PC-9 (cell line): ENCODE measurements around the gene PRSS21. TPM values are rescaled to one million over a fixed set of nuclear protein-coding genes. Genes with fewer than 3 reads are reported as not detected.
A peak's percentile ranks its signal among the peaks of the same experiment; 100 is the strongest.

ENCODE experiments used
- BruUV-seq: library from RNA; stranded (reverse); fragments of 400-500 nt; replicated peaks from 2 replicates; lab custom pipeline; 2021; lab: Mats Ljungman, UMichigan
- CTCF ChIA-PET: fragments of 300-600 bp; sonication (Branson Sonifier 250); formaldehyde crosslinking; loops from one replicate; lab custom pipeline; 2022; ENCODE audit warnings: antibody characterized with exemption; lab: Charles Lee
- POLR2A ChIA-PET: fragments of 300-600 bp; sonication (Branson Sonifier 250); formaldehyde crosslinking; loops from one replicate; lab custom pipeline; 2022; ENCODE audit warnings: antibody characterized with exemption; ENCODE audit not compliant: unreplicated experiment; lab: Charles Lee
- DNase-seq, 2 experiments: peaks; one replicate each; pipeline versions ENCODE4 v3.0.0 to v3.0.0-alpha.2; 2015 to 2022; ENCODE audit warnings: mixed read lengths in 1 of 2
- H2AFZ ChIP-seq: fragments of 200-600 bp; sonication (generic); 2 replicates; pipeline ENCODE4 v1.8.1; 2017; ENCODE audit warnings: antibody characterized with exemption
- H3F3A ChIP-seq: fragments of 200-600 bp; sonication (generic); 2 replicates; pipeline ENCODE4 v1.8.1; 2017; ENCODE audit warnings: antibody characterized with exemption, mild to moderate bottlenecking, low read depth; ENCODE audit not compliant: insufficient read depth
- H3K27ac ChIP-seq: fragments of 200-600 bp; sonication (generic); 2 replicates; pipeline ENCODE4 v1.6.1; 2016; ENCODE audit warnings: mixed run types
- H3K27me3 ChIP-seq: fragments of 200-600 bp; sonication (generic); 2 replicates; pipeline ENCODE4 v1.6.1; 2016; ENCODE audit warnings: low read depth, mixed run types; ENCODE audit not compliant: insufficient read depth
- H3K36me3 ChIP-seq: fragments of 200-600 bp; sonication (generic); 2 replicates; pipeline ENCODE4 v1.6.1; 2016; ENCODE audit warnings: low read depth, mixed run types
- H3K4me1 ChIP-seq: fragments of 200-600 bp; sonication (generic); replicated peaks from 2 replicates; pipeline ENCODE4 v1.6.1; 2016; ENCODE audit warnings: mixed run types; ENCODE audit not compliant: insufficient read depth
- H3K4me2 ChIP-seq: fragments of 200-600 bp; sonication (generic); 2 replicates; pipeline ENCODE4 v1.6.1; 2017; ENCODE audit warnings: mixed run types
- H3K4me3 ChIP-seq: fragments of 200-600 bp; sonication (generic); 2 replicates; pipeline ENCODE4 v1.6.1; 2016; ENCODE audit warnings: mixed run types
- H3K79me2 ChIP-seq: fragments of 200-600 bp; sonication (generic); 2 replicates; pipeline ENCODE4 v1.6.1; 2017; ENCODE audit warnings: low read depth, mixed run types
- H3K9me2 ChIP-seq: fragments of 200-600 bp; sonication (generic); 2 replicates; pipeline ENCODE4 v1.8.1; 2017; ENCODE audit warnings: mild to moderate bottlenecking; ENCODE audit not compliant: insufficient read depth
- H3K9me3 ChIP-seq: fragments of 200-600 bp; sonication (generic); 2 replicates; pipeline ENCODE4 v1.8.1; 2016; ENCODE audit warnings: low read depth; ENCODE audit not compliant: insufficient read depth
- H4K20me1 ChIP-seq: fragments of 200-600 bp; sonication (generic); 2 replicates; pipeline ENCODE4 v1.8.1; 2017; ENCODE audit not compliant: insufficient read depth
- EZH2 ChIP-seq: fragments of 200-600 bp; sonication (generic); IDR thresholded peaks from 2 replicates; pipeline ENCODE4 v1.8.0; 2017; ENCODE audit warnings: antibody characterized with exemption, low read depth
- intact Hi-C: fragments of 100-400 bp; cut with micrococcal nuclease; formaldehyde crosslinking; loops from one replicate; pipeline ENCODE4 v1.10.0; 2022; ENCODE audit not compliant: unreplicated experiment
- total RNA-seq: library from RNA; stranded (reverse); gene quantifications from 2 replicates; pipeline ENCODE4 v1.2.3, GENCODE V29; 2021
- TF ChIP-seq, protein P1 (sequence below): fragments of 200-600 bp; sonication (generic); conservative IDR thresholded peaks from 2 replicates; pipeline ENCODE4 v1.6.1; 2017; ENCODE audit warnings: mixed run types, antibody characterized with exemption, mild to moderate bottlenecking, moderate library complexity

Gene PRSS21
- total RNA-seq, 1 experiment from 2014 or later, result 61.2 TPM

DNA sequence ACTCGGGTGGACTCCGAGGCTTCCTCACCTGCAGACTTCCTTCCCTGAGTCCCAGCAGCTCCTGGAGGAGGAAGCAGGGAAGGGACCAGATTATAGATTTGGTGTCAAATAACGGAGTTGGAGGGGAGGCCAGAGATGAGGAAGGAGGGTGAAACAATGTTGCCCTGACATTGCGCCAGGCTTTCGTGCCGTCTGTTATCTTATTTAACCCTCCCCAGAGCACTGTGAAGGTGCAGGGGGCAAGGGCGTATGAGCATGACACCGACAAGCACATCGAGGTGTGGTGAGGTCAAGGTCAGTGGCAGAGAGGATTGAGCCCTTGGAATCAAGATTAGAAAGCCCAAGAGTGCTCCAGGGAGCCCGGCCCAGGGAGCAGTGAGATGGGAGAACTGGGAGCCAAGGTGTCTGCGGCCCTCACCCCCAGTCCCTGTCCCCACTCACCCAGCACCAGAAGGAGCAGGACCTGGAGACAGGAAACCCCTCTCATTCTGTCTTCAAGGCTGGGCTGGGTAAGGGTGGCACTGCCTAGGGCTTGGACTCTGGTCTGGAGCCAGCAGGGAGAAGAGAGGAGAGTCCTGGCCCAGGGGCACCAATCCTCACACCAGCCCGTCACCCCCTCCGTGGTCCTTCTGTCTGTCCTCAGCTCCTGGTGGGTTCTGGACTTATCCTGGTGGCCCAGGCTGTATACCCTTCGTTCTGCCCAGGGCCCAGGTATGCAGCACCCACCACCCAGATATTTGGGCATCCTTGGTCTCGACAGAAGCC, 30.8 kb upstream of the PRSS21 start:
- no peaks in the 10 kb centered on the region for H3K9me2 ChIP-seq
- ChIA-PET CTCF (no interaction called here), POLR2A (interaction anchor here (0.6 to 0.7 kb wide), 2 partner anchors 8 to 1537 kb away, joined by 3 read pairs; no protein-coding TSS in a partner anchor)
- H2AFZ ChIP-seq, result no peak overlapping the region
- peaks cover 6% of the 10 kb centered on the region; the same call in 1 of the 2 replicates for H3F3A ChIP-seq
- H3K27me3 ChIP-seq, result peaks cover 3% of the 10 kb centered on the region; the same call in 1 of the 2 replicates
- no TSS peak for BruUV-seq
- H3K4me2 ChIP-seq, result peak overlapping the region; percentile 26; the same call in 1 of the 2 replicates
- no peaks in the 10 kb centered on the region for H3K36me3 ChIP-seq
- no peaks in the 10 kb centered on the region for H3K4me1 ChIP-seq
- H3K4me3 ChIP-seq, result no peak overlapping the region
- intact Hi-C loops, result no loop called here
- no peaks in the 10 kb centered on the region for H4K20me1 ChIP-seq
- TF ChIP-seq, protein P1, sequence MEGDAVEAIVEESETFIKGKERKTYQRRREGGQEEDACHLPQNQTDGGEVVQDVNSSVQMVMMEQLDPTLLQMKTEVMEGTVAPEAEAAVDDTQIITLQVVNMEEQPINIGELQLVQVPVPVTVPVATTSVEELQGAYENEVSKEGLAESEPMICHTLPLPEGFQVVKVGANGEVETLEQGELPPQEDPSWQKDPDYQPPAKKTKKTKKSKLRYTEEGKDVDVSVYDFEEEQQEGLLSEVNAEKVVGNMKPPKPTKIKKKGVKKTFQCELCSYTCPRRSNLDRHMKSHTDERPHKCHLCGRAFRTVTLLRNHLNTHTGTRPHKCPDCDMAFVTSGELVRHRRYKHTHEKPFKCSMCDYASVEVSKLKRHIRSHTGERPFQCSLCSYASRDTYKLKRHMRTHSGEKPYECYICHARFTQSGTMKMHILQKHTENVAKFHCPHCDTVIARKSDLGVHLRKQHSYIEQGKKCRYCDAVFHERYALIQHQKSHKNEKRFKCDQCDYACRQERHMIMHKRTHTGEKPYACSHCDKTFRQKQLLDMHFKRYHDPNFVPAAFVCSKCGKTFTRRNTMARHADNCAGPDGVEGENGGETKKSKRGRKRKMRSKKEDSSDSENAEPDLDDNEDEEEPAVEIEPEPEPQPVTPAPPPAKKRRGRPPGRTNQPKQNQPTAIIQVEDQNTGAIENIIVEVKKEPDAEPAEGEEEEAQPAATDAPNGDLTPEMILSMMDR, result no peak
- TF ChIP-seq EZH2, result no peak
- H3K27ac ChIP-seq, result no peak overlapping the region
- no peak for DNase-seq
- no peaks in the 10 kb centered on the region for H3K9me3 ChIP-seq
- H3K79me2 ChIP-seq, result no peaks in the 10 kb centered on the region

DNA sequence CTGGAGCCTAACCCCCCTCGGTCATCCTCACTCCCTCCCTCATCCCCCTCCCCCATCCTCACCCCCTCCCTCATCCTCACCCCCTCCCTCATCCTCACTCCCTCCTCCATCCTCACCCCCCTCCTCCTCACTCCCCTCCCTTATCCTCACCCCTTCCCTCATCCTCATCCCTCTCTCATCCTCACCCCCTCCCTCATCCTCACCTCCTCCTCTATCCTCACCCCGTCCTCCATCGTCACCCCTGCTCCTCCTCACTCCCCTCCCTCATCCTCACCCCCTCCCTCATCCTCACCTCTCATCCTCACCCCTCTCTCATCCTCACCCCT, 30.2 kb upstream of the PRSS21 start:
- Histone ChIP-seq H3K27ac (no peak overlapping the region), H4K20me1 (no peaks in the 10 kb centered on the region), H2AFZ (no peak overlapping the region), H3K36me3 (no peaks in the 10 kb centered on the region), H3F3A (peaks cover 5% of the 10 kb centered on the region; the same call in 1 of the 2 replicates), H3K27me3 (peaks cover 3% of the 10 kb centered on the region; the same call in 1 of the 2 replicates), H3K79me2 (no peaks in the 10 kb centered on the region), H3K4me3 (no peak overlapping the region), H3K4me1 (no peaks in the 10 kb centered on the region), H3K9me2 (no peaks in the 10 kb centered on the region), H3K9me3 (no peaks in the 10 kb centered on the region), H3K4me2 (no peak overlapping the region)
- no TSS peak for BruUV-seq
- no peak for DNase-seq
- POLR2A ChIA-PET, result no interaction called here
- intact Hi-C loops, result no loop called here
- CTCF ChIA-PET, result no interaction called here
- TF ChIP-seq EZH2, result no peak
- TF ChIP-seq, protein P1, result no peak

DNA sequence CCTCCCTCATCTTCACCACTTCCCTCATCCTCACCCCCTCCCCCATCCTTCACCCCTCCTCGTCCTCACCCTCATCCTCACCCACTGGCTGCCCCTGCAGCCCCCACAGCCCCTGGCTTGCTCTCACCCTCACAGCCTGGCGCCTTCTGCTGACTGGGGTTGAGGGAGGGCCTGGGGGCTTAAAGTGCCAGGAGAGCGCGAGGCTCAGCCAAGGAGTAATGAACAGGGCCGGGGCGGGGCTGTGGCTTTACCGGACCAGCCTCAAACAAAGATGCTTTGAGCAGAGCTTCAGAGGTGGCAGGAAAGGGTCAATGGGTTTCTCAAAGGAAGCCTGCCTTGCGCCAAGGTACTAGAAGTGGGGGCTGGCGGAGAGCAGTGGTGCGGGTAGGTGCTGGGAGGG, 29.6 kb upstream of the PRSS21 start, which contains the start of gene PRSS33:
Gene PRSS33 (minus strand): TSS at position 155 of the 400 bp plus-strand sequence. CDS start 1,013 bp downstream, outside the sequence.
- ChIA-PET CTCF (no interaction called here), POLR2A (no interaction called here)
- Histone ChIP-seq H3K27me3 (peaks cover 3% of the 10 kb centered on the region; the same call in 1 of the 2 replicates), H3F3A (peaks cover 9% of the 10 kb centered on the region; the same call in 1 of the 2 replicates), H2AFZ (no peak within 1 kb of the TSS), H3K79me2 (no peaks in the 10 kb centered on the region), H4K20me1 (no peaks in the 10 kb centered on the region), H3K4me1 (no peaks in the 10 kb centered on the region), H3K4me3 (no peak within 1 kb of the TSS), H3K4me2 (no peak within 1 kb of the TSS), H3K27ac (no peak within 1 kb of the TSS), H3K36me3 (no peaks in the 10 kb centered on the region), H3K9me2 (no peaks in the 10 kb centered on the region), H3K9me3 (no peaks in the 10 kb centered on the region)
- DNase-seq, result no peak
- TF ChIP-seq EZH2, result no peak
- TF ChIP-seq, protein P1, result no peak
- BruUV-seq, result no TSS peak
- intact Hi-C loops, result no loop called here
